Left hindlimb (tissue), 1 donor: ENCODE results near the gene ATP6V0A1.
"Not testable (repeated sequence)": the region's sequence is repeated elsewhere in the genome, so short reads cannot be mapped to it uniquely, and the experiment has no call there.

Experiments
- DNase-seq: peaks from one replicate; pipeline ENCODE4 v3.0.0-alpha.2; 2018

The ATP6V0A1 gene

GRCh38 chr17:42438600-42439567 lies 19.8 kb upstream of the ATP6V0A1 start:
- no peak for DNase-seq

- no peak for DNase-seq
Observed at GRCh38 chr17:42441371-42442195, 17.1 kb upstream of the ATP6V0A1 start.

GRCh38 chr17:42442196-42442565 lies 16.5 kb upstream of the ATP6V0A1 start:
- DNase-seq = no peak

GRCh38 chr17:42449176-42449575 lies 9.5 kb upstream of the ATP6V0A1 start:
- DNase-seq = not testable (repeated sequence)

GRCh38 chr17:42449838-42450237 lies 8.8 kb upstream of the ATP6V0A1 start:
- not testable (repeated sequence) for DNase-seq

GRCh38 chr17:42451270-42451669 lies 7.4 kb upstream of the ATP6V0A1 start:
- DNase-seq = not testable (repeated sequence)

GRCh38 chr17:42453439-42453838 lies 5.2 kb upstream of the ATP6V0A1 start:
- no peak for DNase-seq

GRCh38 chr17:42454987-42455386 lies 3.7 kb upstream of the ATP6V0A1 start:
- not testable (repeated sequence) for DNase-seq

GRCh38 chr17:42456223-42457106 lies 2.2 kb upstream of the ATP6V0A1 start:
- DNase-seq = no peak

- no peak for DNase-seq
Observed at GRCh38 chr17:42457107-42457792, 1.4 kb upstream of the ATP6V0A1 start.

- DNase-seq = peak; percentile 55
Observed at GRCh38 chr17:42459256-42459800, 650 bp downstream of the ATP6V0A1 start.

GRCh38 chr17:42459801-42460281 lies 1.2 kb downstream of the ATP6V0A1 start:
- DNase-seq = no peak

- no peak for DNase-seq
Observed at GRCh38 chr17:42460371-42460770, 1.7 kb downstream of the ATP6V0A1 start.

- DNase-seq = no peak
Observed at GRCh38 chr17:42463976-42464400, 5.3 kb downstream of the ATP6V0A1 start.

- DNase-seq = no peak
Observed at GRCh38 chr17:42467889-42468288, 9.2 kb downstream of the ATP6V0A1 start.

GRCh38 chr17:42472709-42473521 lies 14.2 kb downstream of the ATP6V0A1 start:
- DNase-seq = no peak

GRCh38 chr17:42474276-42474675 lies 15.6 kb downstream of the ATP6V0A1 start:
- peak; percentile 33 for DNase-seq

- no peak for DNase-seq
Observed at GRCh38 chr17:42475121-42475520, 16.4 kb downstream of the ATP6V0A1 start.

- DNase-seq = no peak
Observed at GRCh38 chr17:42475835-42476234, 17.2 kb downstream of the ATP6V0A1 start.

GRCh38 chr17:42476411-42476810 lies 17.7 kb downstream of the ATP6V0A1 start:
- no peak for DNase-seq

- DNase-seq = no peak
Observed at GRCh38 chr17:42477173-42477572, 18.5 kb downstream of the ATP6V0A1 start.
